ENCODE measurements around the gene HOXB6.

HOXB6 gene

GRCh38 chr17:48622857-48623256 is 18.1 kb upstream of the HOXB6 start:
- no peak for DNase-seq (ENCODE audit: low read depth)
- no peak for TF ChIP-seq CTCF (IDR thresholded peaks at IDR 0.05; ENCODE audit: low read depth, low read length, missing control alignments)
- in situ Hi-C loops (cut with HindIII; ENCODE audit: low sequenced_read_pairs): loop anchor here (5.0 kb wide), 1 partner anchor 129 kb away; no protein-coding TSS in a partner anchor
- H3K4me3 ChIP-seq (ENCODE audit: low read depth, low read length): no peak overlapping the region

- no peak overlapping the region for H3K4me3 ChIP-seq (ENCODE audit: low read depth, low read length)
Measured at GRCh38 chr17:48621410-48622392, 16.9 kb upstream of the HOXB6 start.

GRCh38 chr17:48620461-48621139 is 15.8 kb upstream of the HOXB6 start:
- H3K4me3 ChIP-seq (ENCODE audit: low read depth, low read length): no peak overlapping the region
- no peak for TF ChIP-seq CTCF (IDR thresholded peaks at IDR 0.05; ENCODE audit: low read depth, low read length, missing control alignments)
- no peak for DNase-seq (ENCODE audit: low read depth)
- in situ Hi-C loops (cut with HindIII; ENCODE audit: low sequenced_read_pairs): loop anchor here (5.0 kb wide), 1 partner anchor 132 kb away; no protein-coding TSS in a partner anchor

More at GRCh38 chr17:48621410-48622392, 16.9 kb upstream of the HOXB6 start:
- DNase-seq (ENCODE audit: low read depth): no peak
- in situ Hi-C loops (cut with HindIII; ENCODE audit: low sequenced_read_pairs): loop anchor here (5.0 kb wide), 1 partner anchor 131 kb away; no protein-coding TSS in a partner anchor
- TF ChIP-seq CTCF (IDR thresholded peaks at IDR 0.05; ENCODE audit: low read depth, low read length, missing control alignments): no peak

GRCh38 chr17:48619826-48620449 is 15.2 kb upstream of the HOXB6 start:
- no peak for DNase-seq (ENCODE audit: low read depth)
- no peak for TF ChIP-seq CTCF (IDR thresholded peaks at IDR 0.05; ENCODE audit: low read depth, low read length, missing control alignments)
- in situ Hi-C loops (cut with HindIII; ENCODE audit: low sequenced_read_pairs): loop anchor here (5.0 kb wide), 1 partner anchor 132 kb away; no protein-coding TSS in a partner anchor
- no peak overlapping the region for H3K4me3 ChIP-seq (ENCODE audit: low read depth, low read length)

- peak; percentile 95 for TF ChIP-seq CTCF (IDR thresholded peaks at IDR 0.05; ENCODE audit: low read depth, low read length, missing control alignments)
- peak; percentile 68 for DNase-seq (ENCODE audit: low read depth)
- no peak overlapping the region for H3K4me3 ChIP-seq (ENCODE audit: low read depth, low read length)
- in situ Hi-C loops (cut with HindIII; ENCODE audit: low sequenced_read_pairs): no loop called here
Measured at GRCh38 chr17:48618256-48618896, 13.6 kb upstream of the HOXB6 start.
